CD14-positive monocyte (primary cell): ENCODE measurements around the gene VAT1L. TPM values are rescaled to one million over a fixed set of nuclear protein-coding genes. Genes with fewer than 3 reads are reported as not detected.
A peak's percentile ranks its signal among the peaks of the same experiment; 100 is the strongest.

ENCODE experiments used
- DNase-seq, 3 donors: peaks; one replicate each; pipeline ENCODE4 v3.0.0-alpha.2; 2011 to 2022
- H2AFZ ChIP-seq: 2 replicates; pipeline ENCODE4 v1.6.0; 2012; ENCODE audit warnings: mild to moderate bottlenecking, low read depth, low read length, inconsistent platforms; ENCODE audit not compliant: insufficient read depth, poor library complexity, severe bottlenecking
- H3K27ac ChIP-seq, 2 donors: 1 replicate in 1 of 2; 2 replicates in 1 of 2; pipeline ENCODE4 v1.5.1; 2012 to 2013; ENCODE audit warnings: low read length in 2 of 2, control low read depth in 1 of 2, inconsistent platforms in 1 of 2, low read depth in 1 of 2, mild to moderate bottlenecking in 1 of 2
- H3K27me3 ChIP-seq, 2 donors: one replicate each; pipeline versions ENCODE4 v1.6.0 to v1.6.1; 2011 to 2013; ENCODE audit warnings: low read length in 2 of 2; ENCODE audit not compliant: control insufficient read depth in 2 of 2, insufficient read depth in 2 of 2
- H3K36me3 ChIP-seq, 2 donors: replicated peaks in 1 of 2; 1 replicate in 1 of 2; 2 replicates in 1 of 2; pipeline versions ENCODE4 v1.5.1 to v1.6.1; 2012 to 2013; ENCODE audit warnings: low read length in 2 of 2, control low read depth in 1 of 2, inconsistent platforms in 1 of 2, mild to moderate bottlenecking in 1 of 2; ENCODE audit not compliant: insufficient read depth in 2 of 2, control insufficient read depth in 1 of 2
- H3K4me1 ChIP-seq, 2 donors: 1 replicate in 1 of 2; 2 replicates in 1 of 2; pipeline versions ENCODE4 v1.5.1 to v1.6.1; 2012 to 2013; ENCODE audit warnings: low read length in 2 of 2, control low read depth in 1 of 2, inconsistent platforms in 1 of 2, mild to moderate bottlenecking in 1 of 2, moderate library complexity in 1 of 2; ENCODE audit not compliant: insufficient read depth in 2 of 2, control insufficient read depth in 1 of 2
- H3K4me2 ChIP-seq: replicated peaks from 2 replicates; pipeline ENCODE3; 2012; ENCODE audit warnings: low read length, moderate library complexity, mild to moderate bottlenecking; ENCODE audit not compliant: poor library complexity, severe bottlenecking; ENCODE audit errors: extremely low read depth
- H3K4me3 ChIP-seq, 3 experiments: fragments of 200-600 bp in 1 of 3; sonication (generic) in 1 of 3; replicated peaks in 1 of 3; 1 replicate in 2 of 3; 2 replicates in 1 of 3; pipeline ENCODE4 v1.5.1; 2011 to 2013; ENCODE audit warnings: low read length in 3 of 3, mild to moderate bottlenecking in 3 of 3, control low read depth in 2 of 3, low read depth in 2 of 3, inconsistent platforms in 1 of 3, moderate library complexity in 1 of 3
- H3K79me2 ChIP-seq: 2 replicates; pipeline ENCODE4 v1.6.0; 2012; ENCODE audit warnings: mild to moderate bottlenecking, control low read depth, inconsistent platforms, low read length, moderate library complexity; ENCODE audit not compliant: insufficient read depth
- H3K9ac ChIP-seq: 2 replicates; pipeline ENCODE4 v1.6.0; 2017; ENCODE audit warnings: low read length, mild to moderate bottlenecking; ENCODE audit not compliant: insufficient read depth, poor library complexity, severe bottlenecking
- H3K9me3 ChIP-seq, 2 donors: replicated peaks in 1 of 2; 1 replicate in 1 of 2; 2 replicates in 1 of 2; pipeline versions ENCODE4 v1.5.1 to v1.6.1; 2012 to 2013; ENCODE audit warnings: low read length in 2 of 2, control low read depth in 1 of 2; ENCODE audit not compliant: control insufficient read depth in 1 of 2, insufficient read depth in 1 of 2
- H4K20me1 ChIP-seq: 2 replicates; pipeline ENCODE4 v1.6.0; 2012; ENCODE audit warnings: mild to moderate bottlenecking, low read length, control low read depth, moderate library complexity; ENCODE audit not compliant: insufficient read depth
- H3K27ac Mint-ChIP-seq, 7 donors: one replicate each; pipeline ENCODE4 v1.8.0; 2020; ENCODE audit warnings: mild to moderate bottlenecking in 7 of 7, mixed read lengths in 7 of 7, moderate library complexity in 6 of 7, inconsistent platforms in 2 of 7
- H3K27me3 Mint-ChIP-seq, 3 donors: one replicate each; pipeline ENCODE4 v1.8.0; 2021 to 2022; ENCODE audit warnings: low read depth in 3 of 3, mild to moderate bottlenecking in 3 of 3, mixed read lengths in 3 of 3, moderate library complexity in 3 of 3, inconsistent platforms in 1 of 3
- H3K36me3 Mint-ChIP-seq, 2 donors: one replicate each; pipeline ENCODE4 v1.8.0; 2020; ENCODE audit warnings: mixed read lengths in 2 of 2, inconsistent platforms in 1 of 2, mild to moderate bottlenecking in 1 of 2
- H3K4me1 Mint-ChIP-seq: one replicate; pipeline ENCODE4 v1.8.0; 2020; ENCODE audit warnings: mild to moderate bottlenecking, mixed read lengths
- H3K4me3 Mint-ChIP-seq, 2 donors: one replicate each; pipeline ENCODE4 v1.8.0; 2020; ENCODE audit warnings: mild to moderate bottlenecking in 2 of 2, mixed read lengths in 2 of 2, moderate library complexity in 1 of 2
- H3K9me3 Mint-ChIP-seq, 7 donors: one replicate each; pipeline ENCODE4 v1.8.0; 2020 to 2022; ENCODE audit warnings: mixed read lengths in 7 of 7, mild to moderate bottlenecking in 6 of 7, moderate library complexity in 6 of 7, inconsistent platforms in 2 of 7
- WGBS: methylation state at CpG from one replicate; pipeline ENCODE4 v1.1.5; 2013; ENCODE audit warnings: missing lambda C conversion rate; ENCODE audit not compliant: insufficient coverage; 5-methylcytosine and 5-hydroxymethylcytosine counted together
- intact Hi-C, 2 donors: fragments of 100-400 bp; cut with micrococcal nuclease; formaldehyde crosslinking; loops; one replicate each; pipeline versions ENCODE4 v1.15.0 to v1.15.1; 2023
- polyA plus RNA-seq, 3 donors: library from polyadenylated mRNA; depleted of rRNA in 1 of 3; unstranded in 2 of 3; stranded (reverse) in 1 of 3; fragments of 300-500 nt in 2 of 3; fragments of >200 nt in 1 of 3; fragmentation: Illumina TruSeq in 2 of 3; gene quantifications; 1 replicate in 2 of 3; 2 replicates in 1 of 3; pipeline ENCODE4 v1.2.3, GENCODE V29; 2012 to 2021
- TF ChIP-seq, protein P1 (sequence below): fragments of 200-600 bp; IDR thresholded peaks from one replicate; pipeline ENCODE4 v1.8.0; 2022; ENCODE audit warnings: antibody characterized with exemption, mild to moderate bottlenecking

Gene VAT1L
- polyA plus RNA-seq, 3 donors, result not detected

DNA sequence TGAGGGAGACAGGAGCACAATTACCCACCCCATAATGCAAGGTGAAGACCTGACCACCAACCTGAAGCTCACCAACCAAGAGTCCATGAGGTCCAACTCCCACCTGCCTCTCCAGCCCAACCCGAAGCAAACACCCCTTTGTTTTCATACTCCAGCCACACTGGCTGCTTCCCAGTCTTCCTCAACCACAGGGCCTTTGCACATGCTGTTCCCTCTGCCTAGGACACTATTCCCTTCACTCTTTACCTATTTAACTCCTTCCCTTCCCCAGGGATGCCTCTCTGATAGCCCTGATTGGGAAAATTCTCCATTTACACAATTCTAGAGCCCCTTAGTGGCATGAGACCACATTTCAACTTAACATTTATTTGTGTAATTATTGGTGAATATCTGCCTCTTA is 86.0 kb downstream of the VAT1L start:
- WGBS, result no CpG with 5 or more reads among the region's 1 CpG
- Histone ChIP-seq H3K9me3 (no peaks in the 10 kb centered on the region), H3K79me2 (no peaks in the 10 kb centered on the region), H3K4me1 (no peaks in the 10 kb centered on the region), H3K4me2 (no peak overlapping the region), H3K4me3 (no peak overlapping the region), H3K27me3 (no peaks in the 10 kb centered on the region), H2AFZ (no peak overlapping the region), H3K9ac (no peak overlapping the region), H3K27ac (no peak overlapping the region), H4K20me1 (no peaks in the 10 kb centered on the region), H3K36me3 (no peaks in the 10 kb centered on the region)
- Mint-ChIP-seq H3K27ac (peak overlapping the region in 1 of 7 donors; percentile 33), H3K36me3 (no peaks in the 10 kb centered on the region), H3K4me3 (no peak overlapping the region), H3K4me1 (no peaks in the 10 kb centered on the region), H3K27me3 (peaks cover 3 to 5% (median 4%) of the 10 kb centered on the region in 3 donors), H3K9me3 (peaks cover 0 to 1% (median 0%) of the 10 kb centered on the region in 7 donors)
- intact Hi-C loops, result no loop called here
- TF ChIP-seq, protein P1, sequence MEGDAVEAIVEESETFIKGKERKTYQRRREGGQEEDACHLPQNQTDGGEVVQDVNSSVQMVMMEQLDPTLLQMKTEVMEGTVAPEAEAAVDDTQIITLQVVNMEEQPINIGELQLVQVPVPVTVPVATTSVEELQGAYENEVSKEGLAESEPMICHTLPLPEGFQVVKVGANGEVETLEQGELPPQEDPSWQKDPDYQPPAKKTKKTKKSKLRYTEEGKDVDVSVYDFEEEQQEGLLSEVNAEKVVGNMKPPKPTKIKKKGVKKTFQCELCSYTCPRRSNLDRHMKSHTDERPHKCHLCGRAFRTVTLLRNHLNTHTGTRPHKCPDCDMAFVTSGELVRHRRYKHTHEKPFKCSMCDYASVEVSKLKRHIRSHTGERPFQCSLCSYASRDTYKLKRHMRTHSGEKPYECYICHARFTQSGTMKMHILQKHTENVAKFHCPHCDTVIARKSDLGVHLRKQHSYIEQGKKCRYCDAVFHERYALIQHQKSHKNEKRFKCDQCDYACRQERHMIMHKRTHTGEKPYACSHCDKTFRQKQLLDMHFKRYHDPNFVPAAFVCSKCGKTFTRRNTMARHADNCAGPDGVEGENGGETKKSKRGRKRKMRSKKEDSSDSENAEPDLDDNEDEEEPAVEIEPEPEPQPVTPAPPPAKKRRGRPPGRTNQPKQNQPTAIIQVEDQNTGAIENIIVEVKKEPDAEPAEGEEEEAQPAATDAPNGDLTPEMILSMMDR, result no peak
- no peak for DNase-seq

DNA sequence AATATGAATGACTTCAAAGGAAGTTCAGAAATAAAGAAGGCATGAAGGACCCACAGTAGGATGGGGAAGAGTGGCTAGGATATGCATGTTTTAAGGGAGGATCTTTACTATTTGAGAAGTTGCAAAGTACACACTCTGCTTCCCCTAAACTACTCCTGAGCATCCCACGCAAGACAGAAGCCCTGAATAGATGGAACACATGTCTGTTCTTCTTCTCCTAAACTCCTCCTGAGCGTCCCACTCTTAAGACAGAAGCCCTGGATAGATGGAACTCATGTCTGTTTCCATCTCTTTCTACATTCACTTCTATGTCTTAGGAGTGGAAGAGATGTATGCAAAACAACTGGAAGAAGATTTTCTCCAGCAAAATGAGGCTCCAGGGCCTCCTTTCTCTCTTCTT is 88.4 kb downstream of the VAT1L start:
- Mint-ChIP-seq H3K36me3 (no peaks in the 10 kb centered on the region), H3K4me3 (no peak overlapping the region)
- no peaks in the 10 kb centered on the region for H3K4me1 ChIP-seq

More for the DNA sequence above, 88.4 kb downstream of the VAT1L start:
- Histone ChIP-seq H3K36me3 (no peaks in the 10 kb centered on the region), H2AFZ (no peak overlapping the region), H3K27me3 (no peaks in the 10 kb centered on the region), H3K9ac (no peak overlapping the region), H3K4me3 (no peak overlapping the region), H4K20me1 (no peaks in the 10 kb centered on the region), H3K79me2 (no peaks in the 10 kb centered on the region), H3K9me3 (no peaks in the 10 kb centered on the region), H3K4me2 (no peak overlapping the region), H3K27ac (no peak overlapping the region)
- Mint-ChIP-seq H3K9me3 (peaks cover 0 to 3% (median 0%) of the 10 kb centered on the region in 7 donors), H3K27ac (peak overlapping the region in 1 of 7 donors; percentile 52), H3K27me3 (peaks cover 3 to 4% (median 4%) of the 10 kb centered on the region in 3 donors), H3K4me1 (no peaks in the 10 kb centered on the region)
- DNase-seq, result no peak
- TF ChIP-seq, protein P1, result no peak
- intact Hi-C loops, result no loop called here
- no CpG with 5 or more reads among the region's 2 CpGs for whole genome bisulfite sequencing
